Activated CD8-positive, alpha-beta memory T cell treated with anti-CD3 and anti-CD28 coated beads, Interleukin-2, amount 10 ng/mL, durations not matched to agents 7 days and 5 days (primary cell): ENCODE results near the gene MEIS2. TPM values are rescaled to one million over a fixed set of nuclear protein-coding genes. Genes with fewer than 3 reads are reported as not detected.

Experiments used
- ATAC-seq: fragments of 150-1000 bp; cut with Tn5 transposase; one replicate; pipeline ENCODE4 v1.10.0; 2021; ENCODE audit warnings: moderate library complexity
- CTCF ChIA-PET: fragments of 350-600 bp; sonication (Branson Sonifier 250); formaldehyde crosslinking; loops from one replicate; lab custom pipeline; 2021; ENCODE audit warnings: antibody characterized with exemption; lab: Charles Lee
- DNase-seq: peaks from one replicate; pipeline ENCODE4 v3.0.0-alpha.2; 2020
- H3K27ac Mint-ChIP-seq: one replicate; pipeline ENCODE4 v1.8.0; 2021; ENCODE audit warnings: mild to moderate bottlenecking, mixed read lengths
- H3K27me3 Mint-ChIP-seq: one replicate; pipeline ENCODE4 v1.8.0; 2021; ENCODE audit warnings: mixed read lengths
- H3K36me3 Mint-ChIP-seq: one replicate; pipeline ENCODE4 v1.8.0; 2021; ENCODE audit warnings: mild to moderate bottlenecking, mixed read lengths
- H3K4me1 Mint-ChIP-seq: one replicate; pipeline ENCODE4 v1.8.0; 2021; ENCODE audit warnings: mixed read lengths
- H3K4me3 Mint-ChIP-seq: one replicate; pipeline ENCODE4 v1.8.0; 2021; ENCODE audit warnings: mild to moderate bottlenecking, moderate library complexity, mixed read lengths
- H3K9me3 Mint-ChIP-seq: one replicate; pipeline ENCODE4 v1.8.0; 2022; ENCODE audit warnings: low read depth, mixed read lengths
- total RNA-seq, 2 experiments: library from RNA; stranded (reverse); gene quantifications; one replicate each; pipeline ENCODE4 v1.2.3, GENCODE V29; 2021

The MEIS2 gene
- total RNA-seq, 2 experiments from 2014 or later = 0.07 TPM; not detected in 1

DNA sequence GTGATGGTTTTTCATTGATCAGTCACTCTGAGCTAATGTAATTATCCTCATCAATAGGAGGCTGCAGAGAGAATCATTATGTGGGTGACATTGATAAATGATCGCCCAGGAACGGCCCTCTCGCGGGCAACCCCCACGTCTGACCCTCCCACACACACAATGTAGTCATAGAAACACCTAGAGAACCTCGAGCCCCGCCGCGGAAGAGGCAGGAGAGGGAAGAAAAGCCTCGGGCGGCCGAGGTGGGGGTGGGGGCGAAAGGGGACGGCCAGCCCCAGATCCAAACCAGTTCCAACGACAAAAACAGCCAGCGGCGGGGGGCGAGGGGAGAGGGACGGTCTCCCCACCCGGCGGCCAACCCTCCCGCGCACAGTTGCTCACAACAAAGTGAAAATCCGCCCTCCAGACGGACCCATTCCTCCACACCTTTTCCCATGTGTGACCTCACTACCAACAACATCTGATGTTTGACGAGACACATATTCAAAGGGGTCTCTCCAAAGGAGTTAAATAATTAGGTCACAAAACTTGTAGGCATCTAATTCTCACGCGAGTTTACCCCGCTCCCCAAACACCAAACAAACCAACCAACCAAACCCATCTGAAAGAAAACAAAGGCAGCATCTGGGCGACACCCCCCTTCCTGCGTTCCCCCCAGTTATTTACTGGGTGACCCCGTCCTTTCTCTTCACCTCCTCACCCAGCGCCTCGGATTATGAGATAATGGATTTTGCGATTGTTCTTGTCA lies 213.0 kb downstream of the MEIS2 start:
- ATAC-seq = no peak
- Mint-ChIP-seq H3K36me3 (no peaks in the 10 kb centered on the region), H3K4me3 (no peak overlapping the region), H3K27ac (no peak overlapping the region), H3K9me3 (no peaks in the 10 kb centered on the region), H3K27me3 (peaks cover 83% of the 10 kb centered on the region), H3K4me1 (peaks cover 2% of the 10 kb centered on the region)
- CTCF ChIA-PET = no interaction called here
- DNase-seq = no peak

DNA sequence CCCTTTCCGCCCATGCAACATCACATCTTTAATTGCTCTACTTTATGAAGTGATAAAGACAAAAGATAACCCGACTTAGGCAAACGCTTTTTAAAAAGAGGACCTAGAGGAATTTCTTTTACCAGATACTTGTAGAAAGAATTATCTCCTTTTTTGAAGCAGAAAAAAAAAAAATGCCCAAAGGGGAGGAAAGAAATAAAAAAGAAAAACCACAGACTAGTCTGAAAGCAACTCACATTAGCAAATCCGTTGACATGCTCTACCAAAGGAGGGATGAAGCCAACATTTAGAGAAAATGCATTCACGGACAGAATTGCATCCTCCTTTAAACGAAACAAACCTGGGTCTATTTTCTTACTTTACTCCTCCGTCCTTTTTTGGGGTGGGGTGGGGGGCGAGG lies 213.6 kb downstream of the MEIS2 start:
- H3K4me1 Mint-ChIP-seq = peaks cover 2% of the 10 kb centered on the region

DNA sequence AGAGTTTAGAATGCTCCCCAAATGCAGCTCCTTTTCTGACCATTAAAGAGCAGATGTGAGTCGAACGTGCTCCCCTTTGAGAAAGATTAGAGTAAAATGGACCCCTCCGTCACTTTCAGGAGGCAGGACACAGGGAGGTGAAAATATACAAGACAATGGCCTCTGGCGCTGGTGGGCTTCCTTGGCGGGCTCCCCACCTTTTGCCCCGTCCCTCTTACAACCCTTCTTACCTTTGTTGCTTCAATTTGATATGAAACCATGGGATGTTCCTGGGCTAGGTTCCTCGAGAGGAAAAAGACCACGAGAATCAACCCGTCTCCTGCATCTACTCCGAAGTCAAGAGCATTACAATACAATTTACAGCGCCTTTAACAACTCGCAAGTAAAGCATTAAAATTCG lies 214.2 kb downstream of the MEIS2 start:
- H3K27me3 Mint-ChIP-seq = peaks cover 92% of the 10 kb centered on the region
- H3K4me1 Mint-ChIP-seq = peaks cover 2% of the 10 kb centered on the region
- H3K36me3 Mint-ChIP-seq = no peaks in the 10 kb centered on the region
- H3K4me3 Mint-ChIP-seq = no peak overlapping the region
- H3K9me3 Mint-ChIP-seq = no peaks in the 10 kb centered on the region
- no peak overlapping the region for H3K27ac Mint-ChIP-seq
- DNase-seq = no peak
- no peak for ATAC-seq
- CTCF ChIA-PET = no interaction called here

More for the DNA sequence above, 213.6 kb downstream of the MEIS2 start:
- H3K4me3 Mint-ChIP-seq = no peak overlapping the region
- H3K9me3 Mint-ChIP-seq = no peaks in the 10 kb centered on the region
- H3K27me3 Mint-ChIP-seq = peaks cover 89% of the 10 kb centered on the region
- CTCF ChIA-PET = no interaction called here
- H3K27ac Mint-ChIP-seq = no peak overlapping the region
- no peak for ATAC-seq
- no peak for DNase-seq
- H3K36me3 Mint-ChIP-seq = no peaks in the 10 kb centered on the region

DNA sequence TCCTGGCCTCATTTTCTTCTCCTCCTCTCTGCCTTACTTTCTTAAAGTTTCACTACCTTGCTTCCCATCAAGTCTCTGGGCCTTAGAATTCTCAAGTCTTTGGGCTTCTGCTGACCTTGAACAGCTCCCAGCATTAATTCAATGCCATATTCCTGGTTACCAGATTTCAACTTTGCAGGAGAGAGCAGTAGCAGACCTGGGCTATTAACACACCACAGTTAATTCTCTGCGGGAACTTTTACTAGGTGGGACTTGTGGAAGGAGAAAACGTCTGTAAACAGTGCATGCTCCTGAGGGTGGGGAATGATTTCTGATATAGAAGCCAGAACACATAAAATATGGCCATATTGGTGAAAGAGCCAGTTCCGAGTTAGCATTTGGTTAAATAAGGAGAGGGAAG lies 214.6 kb downstream of the MEIS2 start:
- no peak overlapping the region for H3K27ac Mint-ChIP-seq
- CTCF ChIA-PET = no interaction called here
- H3K36me3 Mint-ChIP-seq = no peaks in the 10 kb centered on the region
- no peak for ATAC-seq
- DNase-seq = no peak
- peaks cover 93% of the 10 kb centered on the region for H3K27me3 Mint-ChIP-seq
- H3K4me3 Mint-ChIP-seq = no peak overlapping the region
- H3K4me1 Mint-ChIP-seq = peaks cover 2% of the 10 kb centered on the region
- no peaks in the 10 kb centered on the region for H3K9me3 Mint-ChIP-seq

DNA sequence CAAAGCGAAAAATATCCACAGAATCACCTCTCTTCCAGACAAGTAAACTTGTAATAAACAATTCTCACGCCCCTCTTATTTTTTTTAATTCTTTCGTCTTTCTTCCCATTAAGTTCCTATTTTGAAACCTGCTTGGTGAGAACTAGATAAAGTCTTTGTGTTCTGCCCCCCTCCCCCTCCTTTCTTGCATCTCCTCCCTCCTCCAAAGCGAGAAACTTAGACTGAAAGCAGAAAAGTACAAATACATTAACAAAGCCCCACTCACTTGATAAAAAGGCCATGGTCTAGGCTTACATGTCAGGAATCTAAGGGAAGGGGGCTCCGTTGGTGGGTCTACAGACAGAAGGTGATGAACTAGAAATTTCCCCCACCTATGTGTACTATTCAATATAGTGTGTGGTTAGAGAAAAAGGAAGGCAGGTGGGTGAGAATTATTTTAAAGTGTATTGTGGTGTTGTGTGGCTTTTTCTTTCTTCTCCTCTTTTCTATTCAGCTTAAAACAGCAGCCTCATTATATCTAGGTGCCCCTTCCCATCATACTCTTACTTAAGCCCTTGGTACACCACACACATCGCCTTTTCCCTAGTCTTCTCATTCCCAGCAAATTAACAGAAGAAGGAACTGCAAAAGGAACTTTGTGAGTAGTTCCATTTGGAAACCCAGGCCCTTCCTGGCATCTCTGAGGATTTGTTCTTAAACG lies 215.3 kb downstream of the MEIS2 start:
- ATAC-seq (no peak), DNase-seq (no peak)
- Mint-ChIP-seq H3K4me3 (no peak overlapping the region), H3K27ac (no peak overlapping the region), H3K36me3 (no peaks in the 10 kb centered on the region), H3K9me3 (no peaks in the 10 kb centered on the region), H3K27me3 (peaks cover 95% of the 10 kb centered on the region), H3K4me1 (peaks cover 2% of the 10 kb centered on the region)
- CTCF ChIA-PET = no interaction called here

DNA sequence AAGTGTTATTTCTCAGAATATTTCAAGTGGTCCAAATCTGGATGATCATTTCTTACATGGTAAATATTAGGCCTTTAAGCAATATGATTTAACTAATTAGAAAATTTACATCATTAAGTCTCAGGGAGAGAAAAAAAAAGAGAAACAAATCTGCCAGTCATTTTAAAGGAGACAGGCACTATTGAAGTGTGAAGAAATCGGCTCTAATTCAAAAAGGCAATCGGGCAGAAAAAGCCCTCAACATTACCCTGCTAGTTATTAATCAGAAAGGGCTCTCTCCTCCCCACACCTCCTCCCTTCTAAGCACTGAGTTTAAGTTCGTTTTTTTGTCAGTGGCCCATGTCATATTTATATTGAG lies 215.9 kb downstream of the MEIS2 start:
- no peak for DNase-seq

DNA sequence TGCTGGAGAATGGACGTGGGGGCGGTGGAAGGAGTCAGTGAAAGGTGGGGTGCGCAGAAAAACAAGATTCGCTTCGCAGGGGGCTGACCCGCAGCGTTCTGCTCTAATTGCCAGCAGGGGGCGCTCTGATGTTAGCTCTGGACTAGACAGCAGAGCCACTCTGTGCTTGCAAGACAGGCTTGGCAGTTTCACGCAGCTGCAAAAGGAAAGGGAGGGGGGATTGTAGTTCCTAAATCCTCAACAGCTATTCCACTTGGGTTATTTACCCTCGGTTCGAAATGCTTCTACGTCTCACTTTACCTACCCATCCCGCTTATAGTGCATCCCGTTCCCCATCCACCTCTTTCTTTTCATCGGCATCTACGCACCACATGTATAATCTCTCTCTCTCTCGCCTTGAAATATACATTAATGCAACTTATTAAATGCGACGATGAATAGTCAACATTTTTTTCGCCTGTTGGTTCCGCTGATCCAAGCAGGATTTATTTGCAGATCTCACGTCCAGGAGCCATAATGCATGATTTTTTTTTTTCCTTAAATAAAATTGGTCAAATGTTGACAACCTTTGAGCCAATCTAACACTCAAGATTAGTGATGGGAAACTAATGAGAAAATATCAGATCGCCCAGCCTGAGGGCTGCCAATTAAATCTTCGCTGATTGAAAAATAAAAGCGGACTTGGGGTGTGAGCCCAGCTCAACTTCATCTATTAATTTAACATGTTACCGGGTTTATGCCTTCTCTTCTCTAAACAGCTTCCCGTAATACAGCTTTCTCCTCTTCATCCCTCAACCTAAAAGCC lies 216.4 kb downstream of the MEIS2 start:
- peak; percentile 61 for ATAC-seq
- Mint-ChIP-seq H3K4me3 (no peak overlapping the region), H3K9me3 (no peaks in the 10 kb centered on the region), H3K36me3 (peaks cover 1% of the 10 kb centered on the region), H3K27ac (peak overlapping the region; percentile 24), H3K4me1 (peaks cover 2% of the 10 kb centered on the region), H3K27me3 (peaks cover 97% of the 10 kb centered on the region)
- CTCF ChIA-PET = interaction anchor here (1.7 kb wide), 1 partner anchor 9 kb away, joined by 4 read pairs; no protein-coding TSS in a partner anchor
- peak; percentile 81 for DNase-seq

More for the DNA sequence above, 215.9 kb downstream of the MEIS2 start:
- Mint-ChIP-seq H3K4me3 (no peak overlapping the region), H3K4me1 (peaks cover 2% of the 10 kb centered on the region), H3K27ac (no peak overlapping the region), H3K9me3 (no peaks in the 10 kb centered on the region), H3K27me3 (peaks cover 97% of the 10 kb centered on the region), H3K36me3 (no peaks in the 10 kb centered on the region)
- no peak for ATAC-seq
- CTCF ChIA-PET = no interaction called here

DNA sequence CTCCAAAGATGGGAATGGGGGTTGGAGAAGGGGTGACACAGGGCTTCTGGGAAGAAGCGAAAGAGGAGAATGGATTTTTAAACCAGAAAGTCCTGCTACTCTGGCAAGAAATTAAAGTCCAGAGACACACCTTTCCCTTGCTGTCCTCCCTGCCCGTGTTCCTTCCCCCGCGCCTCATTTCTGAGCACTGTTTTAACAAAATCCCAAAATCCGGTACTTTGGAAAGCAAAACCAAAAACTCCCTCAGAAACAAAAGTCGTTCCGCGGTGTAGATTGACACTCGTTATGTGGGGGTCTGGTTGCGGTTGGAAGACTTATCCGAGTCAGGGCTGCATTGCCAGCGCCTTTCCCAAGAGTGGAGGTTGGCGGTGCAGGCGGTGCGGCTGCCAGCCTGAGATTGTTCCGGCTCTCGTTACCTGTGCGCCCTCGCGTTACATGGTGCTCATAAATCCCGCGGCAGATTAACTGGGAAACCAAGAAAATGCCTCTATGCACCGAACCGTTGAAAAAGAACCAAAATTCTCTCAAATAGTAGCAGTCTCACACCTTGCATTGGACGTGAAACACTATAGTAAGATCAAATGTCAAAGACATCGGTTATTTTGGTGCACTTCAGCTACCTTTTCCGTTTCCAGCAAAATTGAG lies 217.7 kb downstream of the MEIS2 start:
- H3K4me1 Mint-ChIP-seq = peaks cover 7% of the 10 kb centered on the region
- H3K9me3 Mint-ChIP-seq = no peaks in the 10 kb centered on the region

DNA sequence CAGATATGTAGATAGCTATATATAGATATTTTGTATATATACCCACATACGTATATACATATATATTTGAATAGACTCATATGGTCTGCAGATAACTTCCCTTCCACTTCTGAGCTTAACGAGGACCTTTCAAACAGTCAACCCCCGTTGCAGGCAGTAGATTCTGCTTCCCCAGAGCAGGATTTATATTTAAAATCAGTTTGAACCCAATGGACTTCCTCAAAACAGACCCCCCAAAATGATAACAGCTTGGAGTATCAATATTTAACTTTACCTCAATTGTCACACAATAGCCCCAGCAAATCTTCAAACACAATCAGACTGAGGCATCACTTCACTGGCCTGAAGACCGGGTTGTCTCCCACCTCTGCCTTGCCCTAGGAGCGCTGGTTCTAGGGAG lies 218.3 kb downstream of the MEIS2 start:
- no peaks in the 10 kb centered on the region for H3K9me3 Mint-ChIP-seq
- peaks cover 1% of the 10 kb centered on the region for H3K36me3 Mint-ChIP-seq
- no peak for DNase-seq
- peaks cover 97% of the 10 kb centered on the region for H3K27me3 Mint-ChIP-seq
- ATAC-seq = no peak
- no peak overlapping the region for H3K27ac Mint-ChIP-seq
- no peak overlapping the region for H3K4me3 Mint-ChIP-seq
- CTCF ChIA-PET = no interaction called here
- peaks cover 7% of the 10 kb centered on the region for H3K4me1 Mint-ChIP-seq

More for the DNA sequence above, 217.7 kb downstream of the MEIS2 start:
- no peak overlapping the region for H3K4me3 Mint-ChIP-seq
- H3K27ac Mint-ChIP-seq = no peak overlapping the region
- H3K27me3 Mint-ChIP-seq = peaks cover 97% of the 10 kb centered on the region
- no peak for DNase-seq
- CTCF ChIA-PET = interaction anchor here (1.7 kb wide), 1 partner anchor 8 kb away, joined by 4 read pairs; no protein-coding TSS in a partner anchor
- H3K36me3 Mint-ChIP-seq = peaks cover 1% of the 10 kb centered on the region
- ATAC-seq = no peak

DNA sequence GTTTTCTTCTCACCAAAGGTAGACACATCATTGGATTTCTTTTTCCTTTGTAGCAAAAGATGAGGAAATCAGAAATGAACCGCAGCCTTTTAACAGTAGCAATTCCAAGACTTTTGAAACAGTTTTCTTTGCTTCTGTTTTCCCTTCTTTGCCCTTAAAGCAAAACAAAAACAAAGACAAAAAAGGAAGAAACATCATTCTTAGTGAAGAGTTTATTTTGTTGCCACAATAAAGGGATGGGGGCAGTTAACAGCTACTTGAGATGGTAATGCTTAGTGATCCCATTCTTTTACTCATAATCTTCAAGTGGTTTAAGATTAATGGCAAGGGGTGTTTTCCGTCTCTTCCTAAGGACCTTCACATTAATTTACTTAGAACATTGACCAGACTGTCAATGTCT lies 218.8 kb downstream of the MEIS2 start:
- H3K36me3 Mint-ChIP-seq = peaks cover 1% of the 10 kb centered on the region
- H3K4me3 Mint-ChIP-seq = no peak overlapping the region
- CTCF ChIA-PET = interaction anchor here (1.0 kb wide), 1 partner anchor 10 kb away, joined by 3 read pairs; no protein-coding TSS in a partner anchor
- no peak for DNase-seq
- peaks cover 97% of the 10 kb centered on the region for H3K27me3 Mint-ChIP-seq
- H3K27ac Mint-ChIP-seq = no peak overlapping the region
- peaks cover 7% of the 10 kb centered on the region for H3K4me1 Mint-ChIP-seq
- no peak for ATAC-seq
- H3K9me3 Mint-ChIP-seq = no peaks in the 10 kb centered on the region

DNA sequence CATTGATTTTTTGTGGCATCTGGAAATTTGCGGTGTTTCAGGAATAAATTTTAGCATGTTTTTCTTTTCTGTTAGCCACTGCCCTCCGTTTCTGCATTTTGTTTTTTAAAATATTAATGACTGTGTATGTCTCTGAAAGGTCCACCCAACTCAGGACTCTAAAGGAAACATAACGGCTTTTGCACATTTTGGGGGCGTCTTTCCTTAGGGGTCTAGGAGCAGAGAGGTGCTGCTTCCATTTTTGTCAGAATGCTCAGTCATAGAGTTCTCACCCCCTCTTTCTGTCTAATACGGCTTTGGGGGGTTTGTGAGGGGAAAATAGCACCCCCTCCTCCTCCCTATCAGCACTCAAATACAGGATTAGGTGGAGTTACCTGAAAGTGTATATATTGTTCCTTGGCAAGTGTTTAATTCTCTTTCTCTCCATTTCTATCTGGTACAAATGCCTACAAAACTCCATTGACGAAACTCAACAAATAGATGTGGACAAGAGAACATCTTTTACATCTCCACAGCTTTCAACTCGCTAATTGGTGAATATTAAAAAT lies 219.4 kb downstream of the MEIS2 start:
- H3K27me3 Mint-ChIP-seq = peaks cover 95% of the 10 kb centered on the region
- H3K27ac Mint-ChIP-seq = no peak overlapping the region
- CTCF ChIA-PET = interaction anchor here (1.0 kb wide), 1 partner anchor 10 kb away, joined by 3 read pairs; no protein-coding TSS in a partner anchor
- H3K9me3 Mint-ChIP-seq = no peaks in the 10 kb centered on the region
- H3K4me1 Mint-ChIP-seq = peaks cover 7% of the 10 kb centered on the region
- DNase-seq (no peak), ATAC-seq (no peak)
- H3K36me3 Mint-ChIP-seq = peaks cover 1% of the 10 kb centered on the region
- no peak overlapping the region for H3K4me3 Mint-ChIP-seq

DNA sequence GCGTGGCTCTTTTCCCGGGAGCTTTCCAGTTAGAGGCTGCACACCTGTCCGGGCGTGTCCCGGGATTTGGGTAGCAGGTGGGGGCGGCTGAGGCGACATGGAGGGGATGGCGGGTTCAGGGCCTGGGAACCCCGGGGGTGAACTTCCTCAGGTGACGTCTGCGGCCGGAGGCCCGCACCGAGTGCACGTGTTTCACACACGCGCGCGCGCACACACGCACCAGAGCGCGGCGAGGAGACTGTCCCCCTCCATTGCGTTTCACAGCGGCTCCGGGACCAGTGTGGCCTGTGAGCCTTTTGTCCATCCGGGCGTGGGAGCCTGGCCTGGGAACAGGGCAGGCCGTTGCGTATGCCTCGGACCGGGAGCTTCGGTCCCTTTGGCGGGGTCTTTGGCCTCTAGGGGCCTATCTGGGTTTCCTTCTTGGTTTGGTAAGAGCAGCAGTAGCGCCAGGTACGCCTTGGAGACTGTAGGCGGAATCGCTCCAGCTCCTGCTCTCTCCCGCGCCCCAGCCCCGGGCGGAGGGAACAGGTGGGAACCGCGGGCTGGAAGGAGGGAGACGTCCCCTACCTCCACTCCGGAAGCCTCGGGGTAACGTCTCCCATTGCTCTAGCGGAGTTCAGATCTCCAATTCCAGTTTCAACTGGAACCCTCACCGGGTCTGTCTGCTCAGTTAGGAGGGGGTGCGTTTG lies 220.0 kb downstream of the MEIS2 start:
- Mint-ChIP-seq H3K4me1 (peaks cover 7% of the 10 kb centered on the region), H3K27me3 (peaks cover 95% of the 10 kb centered on the region), H3K4me3 (no peak overlapping the region), H3K9me3 (no peaks in the 10 kb centered on the region), H3K27ac (no peak overlapping the region), H3K36me3 (peaks cover 1% of the 10 kb centered on the region)
- CTCF ChIA-PET = no interaction called here
- ATAC-seq = no peak
- no peak for DNase-seq
